ENCODE measurements around the gene STMN1. TPM values are rescaled to one million over a fixed set of nuclear protein-coding genes. Genes with fewer than 3 reads are reported as not detected.

Gene STMN1
- total RNA-seq, 1 experiment from 2014 or later, result 933 TPM

DNA sequence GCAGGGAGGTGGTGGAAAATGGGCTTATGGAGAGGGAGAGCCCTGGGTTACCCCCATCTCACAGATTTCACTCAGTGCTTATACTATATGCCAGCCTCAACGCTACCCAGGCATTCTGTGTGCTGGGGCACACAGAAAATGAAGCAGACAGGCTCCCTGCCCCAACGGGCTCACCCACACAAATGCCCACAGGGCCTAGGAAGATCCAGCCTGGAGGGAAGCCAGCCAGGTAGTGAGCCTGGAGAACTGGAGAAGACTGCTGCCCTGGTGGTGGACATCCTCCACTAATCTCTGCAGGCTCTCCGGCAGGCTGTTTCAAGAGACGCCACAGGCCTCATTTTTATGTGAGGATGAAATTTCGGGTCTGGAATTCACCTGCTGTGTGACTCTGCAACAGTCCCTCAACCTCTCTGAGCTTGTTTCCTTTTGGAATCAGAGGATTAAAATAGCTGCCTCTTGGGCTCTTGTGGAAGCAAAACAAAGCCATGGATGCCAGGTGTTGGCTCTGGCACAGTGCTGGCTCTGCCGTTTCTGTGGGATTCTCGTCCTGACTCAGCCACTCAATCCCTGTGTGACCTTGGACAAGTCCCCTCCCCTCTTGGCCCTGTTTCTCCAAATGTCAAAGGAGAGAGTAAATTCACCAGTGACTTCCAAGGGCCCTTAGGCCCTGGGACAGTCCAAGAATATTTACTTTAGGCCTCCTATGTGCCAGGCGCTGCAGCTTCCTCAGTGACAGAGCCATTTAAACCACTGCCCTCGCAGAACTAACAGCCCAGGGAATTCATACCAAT is 34.3 kb downstream of the STMN1 start:
- ChIA-PET POLR2A (ENCODE audit: low non-redundant PET) (no interaction called here), CTCF (no interaction called here)
- no peak for DNase-seq (ENCODE audit: low spot score)
- H3K36me3 ChIP-seq (ENCODE audit: insufficient read depth, low read length, poor library complexity, severe bottlenecking), result no peaks in the 10 kb centered on the region
- H3K9me3 ChIP-seq (ENCODE audit: low read depth, low read length, poor library complexity, severe bottlenecking), result no peaks in the 10 kb centered on the region
- no TSS peak for BruUV-seq (replicated peaks)
- H3K4me3 ChIP-seq (ENCODE audit: low read depth, low read length, poor library complexity, severe bottlenecking), result no peak overlapping the region
- no peak overlapping the region for H3K27ac ChIP-seq (ENCODE audit: low read depth, low read length, poor library complexity, severe bottlenecking)
- no peaks in the 10 kb centered on the region for H3K27me3 ChIP-seq (replicated peaks; ENCODE audit: insufficient read depth, low read depth, low read length, poor library complexity)
- TF ChIP-seq, protein P1, sequence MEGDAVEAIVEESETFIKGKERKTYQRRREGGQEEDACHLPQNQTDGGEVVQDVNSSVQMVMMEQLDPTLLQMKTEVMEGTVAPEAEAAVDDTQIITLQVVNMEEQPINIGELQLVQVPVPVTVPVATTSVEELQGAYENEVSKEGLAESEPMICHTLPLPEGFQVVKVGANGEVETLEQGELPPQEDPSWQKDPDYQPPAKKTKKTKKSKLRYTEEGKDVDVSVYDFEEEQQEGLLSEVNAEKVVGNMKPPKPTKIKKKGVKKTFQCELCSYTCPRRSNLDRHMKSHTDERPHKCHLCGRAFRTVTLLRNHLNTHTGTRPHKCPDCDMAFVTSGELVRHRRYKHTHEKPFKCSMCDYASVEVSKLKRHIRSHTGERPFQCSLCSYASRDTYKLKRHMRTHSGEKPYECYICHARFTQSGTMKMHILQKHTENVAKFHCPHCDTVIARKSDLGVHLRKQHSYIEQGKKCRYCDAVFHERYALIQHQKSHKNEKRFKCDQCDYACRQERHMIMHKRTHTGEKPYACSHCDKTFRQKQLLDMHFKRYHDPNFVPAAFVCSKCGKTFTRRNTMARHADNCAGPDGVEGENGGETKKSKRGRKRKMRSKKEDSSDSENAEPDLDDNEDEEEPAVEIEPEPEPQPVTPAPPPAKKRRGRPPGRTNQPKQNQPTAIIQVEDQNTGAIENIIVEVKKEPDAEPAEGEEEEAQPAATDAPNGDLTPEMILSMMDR (conservative IDR thresholded peaks at IDR 0.05; ENCODE audit: low read depth, low read length), result no peak
- TF ChIP-seq EZH2 (IDR thresholded peaks at IDR 0.05; ENCODE audit: borderline replicate concordance, low read depth, low read length, poor library complexity, severe bottlenecking), result no peak
- H3K4me1 ChIP-seq (ENCODE audit: insufficient read depth, low read length, poor library complexity, severe bottlenecking), result peaks cover 7% of the 10 kb centered on the region
- intact Hi-C loops (cut with micrococcal nuclease; ENCODE audit: unreplicated experiment), result no loop called here

DNA sequence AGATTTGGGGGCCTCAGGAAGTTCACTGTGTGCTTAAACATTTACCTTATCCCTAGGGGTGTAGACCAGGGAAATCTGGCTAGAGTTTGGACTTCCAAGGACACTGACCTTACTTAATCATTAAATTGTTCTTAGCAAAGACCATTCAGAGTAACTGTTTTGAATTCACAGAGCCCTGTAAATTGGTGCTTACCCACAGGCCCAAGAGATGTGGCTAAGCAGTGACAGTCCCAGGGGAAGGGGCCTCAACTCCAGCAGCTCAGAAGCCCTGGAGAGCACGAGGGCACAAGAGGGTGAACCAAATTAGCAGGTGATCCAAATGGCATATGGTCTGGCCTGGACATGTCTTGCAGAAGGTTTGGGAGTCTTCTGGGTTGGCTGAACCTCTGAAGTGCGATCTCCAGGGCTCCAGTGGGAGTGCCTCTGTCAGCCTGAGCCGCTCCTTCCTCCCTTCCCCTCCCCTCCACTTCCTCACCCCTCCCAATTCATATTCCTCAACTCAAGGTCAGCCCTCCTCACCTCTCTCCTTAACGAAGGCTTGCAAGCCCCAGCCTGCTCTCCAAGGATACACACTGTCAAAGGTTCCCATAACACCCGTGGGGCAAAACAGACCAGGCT is 35.0 kb downstream of the STMN1 start:
- intact Hi-C loops (cut with micrococcal nuclease; ENCODE audit: unreplicated experiment), result no loop called here

DNA sequence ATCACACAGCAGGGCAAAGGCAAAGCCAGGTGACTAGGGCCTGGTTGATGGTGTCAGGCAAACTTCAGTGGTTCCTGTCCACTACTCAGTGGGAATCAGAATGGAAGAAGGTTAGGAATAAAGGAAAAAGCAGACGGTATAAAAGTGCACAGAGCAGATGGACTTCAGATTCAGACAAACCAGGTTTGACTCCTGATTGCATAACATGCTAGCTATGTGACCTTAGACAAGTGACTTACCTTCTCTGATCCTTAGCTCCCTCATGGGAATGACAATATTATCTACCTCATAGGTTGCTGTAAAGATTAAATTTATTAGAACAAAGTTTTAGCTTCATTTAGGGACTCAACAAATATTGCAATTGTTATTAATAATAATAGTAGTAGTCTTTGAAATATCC is 35.6 kb downstream of the STMN1 start:
- intact Hi-C loops (cut with micrococcal nuclease; ENCODE audit: unreplicated experiment), result no loop called here
- TF ChIP-seq, protein P1 (conservative IDR thresholded peaks at IDR 0.05; ENCODE audit: low read depth, low read length), result no peak
- TF ChIP-seq EZH2 (IDR thresholded peaks at IDR 0.05; ENCODE audit: borderline replicate concordance, low read depth, low read length, poor library complexity, severe bottlenecking), result no peak
- H3K4me1 ChIP-seq (ENCODE audit: insufficient read depth, low read length, poor library complexity, severe bottlenecking), result peaks cover 7% of the 10 kb centered on the region
- ChIA-PET POLR2A (ENCODE audit: low non-redundant PET) (no interaction called here), CTCF (no interaction called here)
- BruUV-seq (replicated peaks), result no TSS peak
- H3K36me3 ChIP-seq (ENCODE audit: insufficient read depth, low read length, poor library complexity, severe bottlenecking), result no peaks in the 10 kb centered on the region
- DNase-seq (ENCODE audit: low spot score), result no peak
- no peaks in the 10 kb centered on the region for H3K9me3 ChIP-seq (ENCODE audit: low read depth, low read length, poor library complexity, severe bottlenecking)
- no peak overlapping the region for H3K4me3 ChIP-seq (ENCODE audit: low read depth, low read length, poor library complexity, severe bottlenecking)
- no peak overlapping the region for H3K27ac ChIP-seq (ENCODE audit: low read depth, low read length, poor library complexity, severe bottlenecking)
- no peaks in the 10 kb centered on the region for H3K27me3 ChIP-seq (replicated peaks; ENCODE audit: insufficient read depth, low read depth, low read length, poor library complexity)

More for the DNA sequence above, 35.0 kb downstream of the STMN1 start:
- Histone ChIP-seq H3K27ac (ENCODE audit: low read depth, low read length, poor library complexity, severe bottlenecking) (no peak overlapping the region), H3K36me3 (ENCODE audit: insufficient read depth, low read length, poor library complexity, severe bottlenecking) (no peaks in the 10 kb centered on the region), H3K4me1 (ENCODE audit: insufficient read depth, low read length, poor library complexity, severe bottlenecking) (peaks cover 7% of the 10 kb centered on the region), H3K9me3 (ENCODE audit: low read depth, low read length, poor library complexity, severe bottlenecking) (no peaks in the 10 kb centered on the region), H3K4me3 (ENCODE audit: low read depth, low read length, poor library complexity, severe bottlenecking) (no peak overlapping the region), H3K27me3 (replicated peaks; ENCODE audit: insufficient read depth, low read depth, low read length, poor library complexity) (no peaks in the 10 kb centered on the region)
- ChIA-PET CTCF (no interaction called here), POLR2A (ENCODE audit: low non-redundant PET) (no interaction called here)
- DNase-seq (ENCODE audit: low spot score), result no peak
- BruUV-seq (replicated peaks), result no TSS peak
- no peak for TF ChIP-seq EZH2 (IDR thresholded peaks at IDR 0.05; ENCODE audit: borderline replicate concordance, low read depth, low read length, poor library complexity, severe bottlenecking)
- TF ChIP-seq, protein P1 (conservative IDR thresholded peaks at IDR 0.05; ENCODE audit: low read depth, low read length), result no peak
